K562 (cell line): ENCODE data around the gene CSF3. TPM values are rescaled to one million over a fixed set of nuclear protein-coding genes. Genes with fewer than 3 reads are reported as not detected.
A peak's percentile ranks its signal among the peaks of the same experiment; 100 is the strongest.

Experiments
- ATAC-seq: fragments of 200-7000 bp; cut with Tn5 transposase; 3 replicates; pipeline ENCODE4 v1.9.1; 2020; ENCODE audit warnings: moderate library complexity
- BruUV-seq: library from RNA; stranded (reverse); fragments of 400-500 nt; replicated peaks from 2 replicates; lab custom pipeline; 2021; lab: Mats Ljungman, UMichigan
- CTCF ChIA-PET: fragments of 300-600 bp; formaldehyde crosslinking; extraction: SDS; loops from one replicate; lab custom pipeline; 2021; ENCODE audit warnings: low intra/inter-chr PET ratio; lab: Yijun Ruan, JAX
- POLR2A ChIA-PET: fragments of 300-600, 350-650 bp; sonication (Branson Sonifier 250); formaldehyde crosslinking; extraction: SDS; loops from one replicate; lab custom pipeline; 2021; ENCODE audit warnings: antibody characterized with exemption, inconsistent platforms; lab: Yijun Ruan, JAX
- DNase-seq, 4 experiments: peaks; one replicate each; pipeline versions ENCODE4 v3.0.0 to v3.0.0-alpha.2; 2011 to 2018; ENCODE audit warnings: low spot score in 3 of 4, mixed read lengths in 3 of 4; ENCODE audit errors: extremely low read depth in 1 of 4
- FAIRE-seq: peaks from 2 replicates; lab custom pipeline; 2011; peaks lifted over from hg19 to GRCh38; lab: Jason Lieb, UNC
- H2AFZ ChIP-seq: 2 replicates; pipeline ENCODE4 v1.6.0; 2011; ENCODE audit warnings: low read depth, low read length, control low read depth, inconsistent platforms
- H3K27ac ChIP-seq: fragments of 200-600 bp; 3 replicates; pipeline ENCODE4 v1.8.0; 2011; ENCODE audit warnings: low read depth, mild to moderate bottlenecking, control low read depth, inconsistent platforms, low read length, moderate library complexity, mixed read lengths; ENCODE audit errors: extremely low read depth
- H3K27me3 ChIP-seq, 2 experiments: fragments of 300-600 bp in 1 of 2; 2 replicates in 1 of 2; 3 replicates in 1 of 2; pipeline versions ENCODE4 v1.6.0 to v1.8.0; 2011; ENCODE audit warnings: inconsistent platforms in 2 of 2, low read length in 2 of 2, mild to moderate bottlenecking in 1 of 2, mixed read lengths in 1 of 2, moderate library complexity in 1 of 2; ENCODE audit not compliant: control insufficient read depth in 2 of 2, insufficient read depth in 2 of 2
- H3K36me3 ChIP-seq: fragments of 300-600 bp; 3 replicates; pipeline ENCODE4 v1.8.0; 2011; ENCODE audit warnings: mild to moderate bottlenecking, low read length, inconsistent platforms; ENCODE audit not compliant: control insufficient read depth, insufficient read depth
- H3K4me1 ChIP-seq, 2 experiments: fragments of 200-600 bp in 1 of 2; replicated peaks in 1 of 2; 2 replicates in 1 of 2; 3 replicates in 1 of 2; pipeline versions ENCODE4 v1.5.1 to v1.8.0; 2011; ENCODE audit warnings: inconsistent platforms in 2 of 2, low read length in 2 of 2, mild to moderate bottlenecking in 1 of 2, mixed read lengths in 1 of 2, moderate library complexity in 1 of 2; ENCODE audit not compliant: control insufficient read depth in 2 of 2, insufficient read depth in 2 of 2
- H3K4me2 ChIP-seq: 2 replicates; pipeline ENCODE4 v1.6.1; 2011; ENCODE audit warnings: low read length, control low read depth, inconsistent platforms, mixed read lengths; ENCODE audit not compliant: insufficient read depth
- H3K4me3 ChIP-seq: fragments of 200-600 bp; sonication (generic), shearing (Covaris generic); 2 replicates; pipeline ENCODE4 v1.5.1; 2016; ENCODE audit warnings: control low read depth, inconsistent platforms
- H3K79me2 ChIP-seq: fragments of 200-600 bp; 3 replicates; pipeline ENCODE4 v1.8.0; 2011; ENCODE audit warnings: low read length, inconsistent platforms; ENCODE audit not compliant: control insufficient read depth, insufficient read depth
- H3K9ac ChIP-seq, 2 experiments: 2 replicates each; pipeline versions ENCODE4 v1.6.0 to v1.6.1; 2011; ENCODE audit warnings: low read depth in 2 of 2, low read length in 2 of 2, control low read depth in 1 of 2, inconsistent platforms in 1 of 2, mild to moderate bottlenecking in 1 of 2, mixed read lengths in 1 of 2; ENCODE audit not compliant: insufficient read depth in 1 of 2
- H3K9me1 ChIP-seq: one replicate; pipeline ENCODE4 v1.6.0; 2011; ENCODE audit warnings: inconsistent platforms, mild to moderate bottlenecking, low read length, moderate library complexity; ENCODE audit not compliant: control insufficient read depth, insufficient read depth
- H3K9me3 ChIP-seq: replicated peaks from 2 replicates; pipeline ENCODE4 v1.5.1; 2011; ENCODE audit warnings: low read depth, low read length, inconsistent platforms; ENCODE audit not compliant: control insufficient read depth, insufficient read depth
- H4K20me1 ChIP-seq: replicated peaks from 2 replicates; pipeline ENCODE4 v1.6.1; 2011; ENCODE audit warnings: low read length, inconsistent platforms, mixed read lengths; ENCODE audit not compliant: control insufficient read depth, insufficient read depth
- CTCF ChIP-seq, 3 experiments: IDR thresholded peaks in 2 of 3; conservative IDR thresholded peaks in 1 of 3; 2 replicates each; pipeline ENCODE4 v1.5.1; 2011 to 2012; ENCODE audit warnings: low read length in 3 of 3, mild to moderate bottlenecking in 3 of 3, control low read depth in 2 of 3, improper control_type of control experiment in 1 of 3, inconsistent platforms in 1 of 3, low read depth in 1 of 3, mixed read lengths in 1 of 3, moderate library complexity in 1 of 3; ENCODE audit not compliant: insufficient read depth in 2 of 3
- ETV6 ChIP-seq, 3 experiments: fragments of 150-350 bp in 1 of 3; sonication (generic) in 1 of 3; formaldehyde crosslinking in 1 of 3; IDR thresholded peaks; 2 replicates each; pipeline versions ENCODE4 v1.6.1 to v1.8.0; 2014 to 2022; ENCODE audit warnings: borderline replicate concordance in 2 of 3, low read depth in 2 of 3, antibody characterized with exemption in 1 of 3, low read length in 1 of 3, mild to moderate bottlenecking in 1 of 3, missing genetic modification reagents in 1 of 3
- HMBOX1 ChIP-seq: sonication (generic); IDR thresholded peaks from 2 replicates; pipeline ENCODE4 v1.6.1; 2016
- HNRNPK ChIP-seq: fragments of 200-400 bp; formaldehyde crosslinking; IDR thresholded peaks from one replicate; pipeline ENCODE4 v1.6.1; 2018; ENCODE audit warnings: mild to moderate bottlenecking, low read depth, low read length; ENCODE audit not compliant: poor library complexity, severe bottlenecking
- LEF1 ChIP-seq: fragments of 450-650 bp; IDR thresholded peaks from 2 replicates; pipeline ENCODE4 v1.6.1; 2016; ENCODE audit warnings: mild to moderate bottlenecking
- MEIS2 ChIP-seq: fragments of 450-650 bp; IDR thresholded peaks from 2 replicates; pipeline ENCODE4 v1.6.1; 2014; ENCODE audit warnings: mild to moderate bottlenecking; ENCODE audit not compliant: partially characterized antibody
- NR2C2 ChIP-seq, 2 experiments: fragments of 200-800 bp in 1 of 2; sonication (Bioruptor generic) in 1 of 2; sonication (generic) in 1 of 2; formaldehyde crosslinking in 1 of 2; IDR thresholded peaks; 2 replicates each; pipeline versions ENCODE4 v1.6.1 to v1.8.0; 2016 to 2022; ENCODE audit warnings: mild to moderate bottlenecking in 1 of 2, missing compliant biosample characterization in 1 of 2, missing genetic modification characterization in 1 of 2, missing genetic modification reagents in 1 of 2
- PTTG1 ChIP-seq: fragments of 450-650 bp; IDR thresholded peaks from 2 replicates; pipeline ENCODE4 v1.6.1; 2016; ENCODE audit warnings: low read depth, mild to moderate bottlenecking, missing genetic modification characterization, missing compliant biosample characterization
- RBM17 ChIP-seq: fragments of 200-400 bp; formaldehyde crosslinking; IDR thresholded peaks from 2 replicates; pipeline ENCODE4 v1.6.1; 2017; ENCODE audit warnings: low read depth, mild to moderate bottlenecking, low read length, borderline replicate concordance
- SMAD2 ChIP-seq: fragments of 150-350 bp; IDR thresholded peaks from 2 replicates; pipeline ENCODE4 v1.6.1; 2014; ENCODE audit warnings: low read depth, mild to moderate bottlenecking, low read length
- SMARCA5 ChIP-seq: fragments of 450-650 bp; IDR thresholded peaks from 2 replicates; pipeline ENCODE4 v1.6.1; 2016
- SMARCE1 ChIP-seq: fragments of 450-650 bp; IDR thresholded peaks from 2 replicates; pipeline ENCODE4 v1.7.1; 2016; ENCODE audit warnings: mild to moderate bottlenecking
- TCF3 ChIP-seq: sonication (generic); formaldehyde crosslinking; IDR thresholded peaks from 2 replicates; pipeline ENCODE4 v1.4.0; 2020; ENCODE audit warnings: mild to moderate bottlenecking, missing genetic modification reagents
- WHSC1 ChIP-seq: IDR thresholded peaks from one replicate; pipeline ENCODE4 v1.6.1; 2012; ENCODE audit warnings: low read length, control low read depth, inconsistent platforms
- ZNF175 ChIP-seq: fragments of 200-800 bp; sonication (Bioruptor generic); IDR thresholded peaks from 2 replicates; pipeline ENCODE4 v1.6.1; 2016; ENCODE audit warnings: low read depth, mild to moderate bottlenecking, missing genetic modification characterization, missing compliant biosample characterization
- ZNF274 ChIP-seq: IDR thresholded peaks from 2 replicates; pipeline ENCODE4 v1.6.1; 2011; ENCODE audit warnings: low read depth, mild to moderate bottlenecking, low read length, moderate library complexity, borderline replicate concordance
- ZNF668 ChIP-seq: fragments of 250-450 bp; sonication (Bioruptor Pico); IDR thresholded peaks from 2 replicates; pipeline ENCODE4 v1.8.0; 2022; ENCODE audit warnings: mild to moderate bottlenecking, inconsistent platforms
- WGBS: fragments of 100-300 bp; shearing (Covaris generic); methylation state at CpG from one replicate; pipeline ENCODE4 v1.1.6; 2016; ENCODE audit warnings: low coverage, mixed read lengths; ENCODE audit not compliant: insufficient coverage; ENCODE audit errors: missing lambda C conversion rate; 5-methylcytosine and 5-hydroxymethylcytosine counted together
- in situ Hi-C: fragments of 300-500 bp; cut with MboI; formaldehyde crosslinking; loops from 4 replicates; pipeline ENCODE4 v1.15.0; 2018; ENCODE audit warnings: inconsistent platforms, mixed read lengths
- intact Hi-C: fragments of 100-400 bp; cut with micrococcal nuclease; formaldehyde crosslinking; loops from 2 replicates; pipeline ENCODE4 v1.14.2; 2022
- polyA plus RNA-seq, 8 experiments: library from polyadenylated mRNA; depleted of rRNA in 4 of 8; stranded (reverse) in 5 of 8; unstranded in 3 of 8; fragments of >200 nt; fragmentation: Nextera tagmentation in 2 of 8; fragmentation: Illumina TruSeq in 1 of 8; extraction: Ambion mirVana in 2 of 8; extraction: Trizol in 1 of 8; gene quantifications; 2 replicates each; pipeline versions ENCODE4 v1.2.1 to v1.2.3, GENCODE V29; 2011 to 2014; ENCODE audit warnings: inconsistent platforms in 1 of 8, missing spikeins in 1 of 8
- total RNA-seq, 7 experiments: library from RNA; depleted of rRNA in 6 of 7; stranded (reverse); fragments of >200 nt in 6 of 7; fragmentation: Illumina TruSeq in 2 of 7; extraction: Trizol in 2 of 7; gene quantifications; 2 replicates each; pipeline versions ENCODE4 v1.2.1 to v1.2.3, GENCODE V29; 2011 to 2021; ENCODE audit warnings: low replicate concordance in 1 of 7

Gene CSF3
- total and polyA plus RNA-seq, 9 of the 15 experiments (the other 6 are each of a cell fraction or from before 2014, with no cell fraction given), result 0.19 TPM; not detected in 8

GRCh38 chr17:39971076-39971603 lies 44.1 kb upstream of the CSF3 start:
- DNase-seq, result peak in 2 of 4 experiments; percentile 38 to 55
- in situ Hi-C loops, result no loop called here
- POLR2A ChIA-PET, result interaction anchor here (0.9 to 2.7 kb wide), 4 partner anchors 9 to 12 kb away, joined by 3 to 16 read pairs (median 6); partner anchors contain the start of genes GSDMA and PSMD3
- no peak overlapping the region for H3K27ac ChIP-seq
- H2AFZ ChIP-seq, result 0 out of 2 replicates have a peak overlapping the region, but pooled peaks have one; percentile 0
- H3K36me3 ChIP-seq, result no peaks in the 10 kb centered on the region
- intact Hi-C loops, result no loop called here
- no peaks in the 10 kb centered on the region for H3K9me1 ChIP-seq
- peaks cover 17 to 19% of the 10 kb centered on the region in 2 experiments for H3K4me1 ChIP-seq
- no peak overlapping the region for H3K4me3 ChIP-seq
- no peaks in the 10 kb centered on the region for H3K9me3 ChIP-seq
- 7% methylated on average over 4 of the region's 4 CpGs for WGBS
- no peaks in the 10 kb centered on the region for H4K20me1 ChIP-seq
- peak overlapping the region in 1 of 2 experiments; percentile 27; a peak in 1 of 4 replicates for H3K9ac ChIP-seq
- peak overlapping the region; percentile 39; the same call in 1 of the 2 replicates for H3K4me2 ChIP-seq
- FAIRE-seq, result no peak
- no peaks in the 10 kb centered on the region for H3K79me2 ChIP-seq
- H3K27me3 ChIP-seq, result peaks cover 0 to 7% of the 10 kb centered on the region in 2 experiments; a peak in 1 of 5 replicates
- BruUV-seq, result no TSS peak
- peak; percentile 70 for ATAC-seq
- CTCF ChIA-PET, result no interaction called here
- TF ChIP-seq ZNF668 (CRISPR knock-in tag) (no peak), NR2C2 (CRISPR knock-in tag; IDR thresholded peaks at IDR 0.05) (no peak), NR2C2 (tag; IDR thresholded peaks at IDR 0.05) (no peak), HMBOX1 (peak; percentile 74), LEF1 (0 out of 2 replicates have a peak, but pooled peaks have one; percentile 21), SMARCE1 (no peak), SMAD2 (no peak), HNRNPK (no peak), RBM17 (no peak), WHSC1 (no peak), PTTG1 (tag) (no peak), SMARCA5 (no peak), ZNF175 (no peak), ETV6 (IDR thresholded peaks at IDR 0.05; ENCODE audit: borderline replicate concordance in 1 of 2, low read depth in 2 of 2, low read length in 1 of 2) (no peak), ETV6 (CRISPR knock-in tag; IDR thresholded peaks at IDR 0.05; ENCODE audit: borderline replicate concordance) (no peak), ZNF274 (no peak), MEIS2 (peak; percentile 38), CTCF (IDR thresholded peaks at IDR 0.05 in 2 of 3, conservative IDR thresholded peaks at IDR 0.05 in 1 of 3; ENCODE audit: insufficient read depth in 2 of 3, low read depth in 1 of 3, low read length in 3 of 3) (0 out of 6 replicates have a peak, but pooled peaks of 1 of the 3 experiments have one; percentile 4), TCF3 (peak; percentile 17; the same call in 1 of the 2 replicates)
